WERI-Rb-1 (cell line): Measurements from ENCODE around the gene CISD1.
"Not testable (repeated sequence)": the region's sequence is repeated elsewhere in the genome, so short reads cannot be mapped to it uniquely, and the experiment has no call there.

Experiments
- DNase-seq: peaks from one replicate; pipeline ENCODE4 v3.0.0-alpha.2; 2020
- H3K27ac ChIP-seq: fragments of 250-450 bp; sonication (Bioruptor Pico); 2 replicates; pipeline ENCODE4 v1.5.1; 2020; ENCODE audit warnings: mild to moderate bottlenecking, moderate library complexity
- H3K27me3 ChIP-seq: fragments of 250-450 bp; sonication (Bioruptor Pico); 2 replicates; pipeline ENCODE4 v1.5.1; 2021; ENCODE audit warnings: mild to moderate bottlenecking, low read depth, moderate library complexity; ENCODE audit not compliant: insufficient read depth, severe bottlenecking
- H3K36me3 ChIP-seq: fragments of 250-450 bp; sonication (Bioruptor Pico); 2 replicates; pipeline ENCODE4 v1.5.1; 2020; ENCODE audit warnings: mild to moderate bottlenecking, moderate library complexity
- H3K4me3 ChIP-seq: 2 replicates; pipeline ENCODE4 v1.5.1; 2011; ENCODE audit warnings: low read depth, mild to moderate bottlenecking, control low read depth, low read length
- H3K9me3 ChIP-seq: fragments of 250-450 bp; sonication (Bioruptor Pico); 2 replicates; pipeline ENCODE4 v1.5.1; 2021; ENCODE audit warnings: mild to moderate bottlenecking, moderate library complexity; ENCODE audit not compliant: severe bottlenecking
- CTCF ChIP-seq: IDR thresholded peaks from 2 replicates; pipeline ENCODE4 v1.5.1; 2011; ENCODE audit warnings: low read depth, mild to moderate bottlenecking, control low read depth, inconsistent platforms, low read length

The CISD1 gene

GRCh38 chr10:58239561-58240169 lies 29.3 kb upstream of the CISD1 start:
- Histone ChIP-seq H3K27me3 (no peaks in the 10 kb centered on the region), H3K9me3 (peaks cover 3% of the 10 kb centered on the region), H3K36me3 (peaks cover 17% of the 10 kb centered on the region), H3K27ac (no peak overlapping the region), H3K4me3 (no peak overlapping the region)
- no peak for TF ChIP-seq CTCF
- DNase-seq: no peak

GRCh38 chr10:58240531-58240930 lies 28.4 kb upstream of the CISD1 start:
- peaks cover 11% of the 10 kb centered on the region for H3K36me3 ChIP-seq
- H3K27ac ChIP-seq: no peak overlapping the region
- TF ChIP-seq CTCF: no peak
- no peak for DNase-seq
- H3K9me3 ChIP-seq: no peaks in the 10 kb centered on the region
- no peak overlapping the region for H3K4me3 ChIP-seq
- H3K27me3 ChIP-seq: no peaks in the 10 kb centered on the region

- Histone ChIP-seq H3K27me3 (no peaks in the 10 kb centered on the region), H3K9me3 (peaks cover 3% of the 10 kb centered on the region), H3K4me3 (no peak overlapping the region), H3K27ac (no peak overlapping the region), H3K36me3 (peaks cover 6% of the 10 kb centered on the region)
- no peak for DNase-seq
- no peak for TF ChIP-seq CTCF
Measured at GRCh38 chr10:58241346-58241745, 27.6 kb upstream of the CISD1 start.

- no peak for TF ChIP-seq CTCF
- no peak overlapping the region for H3K4me3 ChIP-seq
- no peaks in the 10 kb centered on the region for H3K27me3 ChIP-seq
- H3K9me3 ChIP-seq: peaks cover 3% of the 10 kb centered on the region
- no peak overlapping the region for H3K27ac ChIP-seq
- DNase-seq: no peak
- no peaks in the 10 kb centered on the region for H3K36me3 ChIP-seq
Measured at GRCh38 chr10:58243269-58243668, 25.7 kb upstream of the CISD1 start.

GRCh38 chr10:58243801-58244200 lies 25.2 kb upstream of the CISD1 start:
- not testable (repeated sequence) for H3K36me3 ChIP-seq, H3K27me3 ChIP-seq, DNase-seq, H3K4me3 ChIP-seq, H3K27ac ChIP-seq, H3K9me3 ChIP-seq

- not testable (repeated sequence) for H3K4me3 ChIP-seq, H3K27me3 ChIP-seq, H3K36me3 ChIP-seq, H3K27ac ChIP-seq, H3K9me3 ChIP-seq, DNase-seq
Measured at GRCh38 chr10:58244242-58244641, 24.7 kb upstream of the CISD1 start.

GRCh38 chr10:58244666-58245065 lies 24.3 kb upstream of the CISD1 start:
- H3K4me3 ChIP-seq, H3K27ac ChIP-seq, H3K27me3 ChIP-seq, H3K9me3 ChIP-seq, H3K36me3 ChIP-seq, DNase-seq: not testable (repeated sequence)
